ENCODE results near the gene MAML2.

Gene MAML2

DNA sequence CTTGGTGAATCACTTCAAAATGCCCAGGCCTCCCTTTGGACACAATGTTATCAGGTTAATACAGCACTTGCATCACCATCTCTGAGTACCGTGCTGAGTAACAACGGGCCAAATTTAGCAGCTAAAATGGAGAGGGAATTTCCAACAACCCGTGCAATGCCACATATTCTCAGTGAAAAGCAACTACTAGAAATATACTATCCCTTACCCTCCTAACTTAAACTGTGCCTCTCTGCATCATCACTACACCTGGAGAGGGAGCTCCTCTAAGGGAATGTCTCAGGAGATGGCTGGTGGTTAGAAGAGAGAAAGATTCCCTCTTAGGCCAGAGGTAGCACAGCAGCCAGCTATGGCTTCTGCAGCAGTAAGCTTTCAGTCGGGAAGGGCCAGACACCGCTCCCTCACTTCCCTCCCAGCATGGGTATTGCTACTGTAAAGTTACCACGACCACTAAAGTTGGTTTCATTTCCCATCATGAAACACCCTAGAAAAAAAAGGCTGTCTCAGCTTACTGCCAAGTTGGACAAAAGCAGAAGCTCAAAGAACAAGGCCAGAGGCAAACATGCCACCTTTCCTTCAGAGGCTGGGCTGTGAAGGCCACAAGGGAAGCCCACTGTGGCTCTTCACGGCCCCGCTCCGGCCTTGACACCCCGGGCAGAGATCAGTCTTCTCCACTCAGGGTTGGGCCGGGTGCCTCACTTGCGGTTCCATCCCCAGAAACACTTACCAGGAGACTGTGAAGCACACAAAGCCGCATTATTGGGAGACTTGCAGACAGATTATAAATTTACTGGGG is 3.9 kb downstream of the MAML2 start:
- no peak for DNase-seq

- DNase-seq, result no peak
Observed at GRCh38 chr11:96337541-96338431, 5.2 kb downstream of the MAML2 start.

DNA sequence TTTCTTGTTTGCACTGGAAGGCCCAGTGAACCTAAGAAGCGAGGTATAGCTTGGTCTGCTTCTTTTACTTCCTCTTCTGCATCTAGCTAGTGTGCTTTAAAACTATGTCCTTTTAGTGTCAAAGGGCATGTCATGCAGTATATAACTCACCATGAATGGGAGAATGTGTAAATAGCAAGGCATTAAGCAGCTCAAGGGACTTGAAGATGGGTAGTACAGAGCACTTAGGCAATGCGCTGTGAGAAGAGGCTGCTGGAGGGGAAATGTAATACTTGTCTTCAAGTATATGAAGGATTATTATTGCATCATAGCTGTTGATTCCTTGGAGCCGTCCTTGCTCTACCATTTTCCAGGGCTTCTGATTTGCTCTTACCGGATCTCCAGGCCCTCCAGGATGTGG is 7.6 kb downstream of the MAML2 start:
- no peak for DNase-seq

DNA sequence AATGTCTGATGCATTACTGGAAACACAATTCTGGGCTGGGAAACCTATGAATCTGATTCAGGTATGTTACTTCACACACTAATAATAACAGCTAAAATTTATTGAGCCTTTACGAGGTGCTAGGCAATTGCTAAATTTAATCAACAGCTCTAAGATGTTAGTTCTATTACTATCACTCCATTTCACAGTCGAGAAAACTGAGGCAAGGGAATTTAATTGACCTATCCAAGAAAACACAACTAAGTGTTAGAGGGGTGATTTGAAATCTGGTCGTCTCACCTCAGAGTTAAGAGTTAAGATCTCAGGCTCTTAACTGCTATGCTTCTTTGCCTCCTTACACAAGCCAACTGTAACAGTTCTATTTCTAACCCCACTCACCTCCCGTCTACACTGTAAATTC is 8.8 kb downstream of the MAML2 start:
- DNase-seq, result no peak

DNA sequence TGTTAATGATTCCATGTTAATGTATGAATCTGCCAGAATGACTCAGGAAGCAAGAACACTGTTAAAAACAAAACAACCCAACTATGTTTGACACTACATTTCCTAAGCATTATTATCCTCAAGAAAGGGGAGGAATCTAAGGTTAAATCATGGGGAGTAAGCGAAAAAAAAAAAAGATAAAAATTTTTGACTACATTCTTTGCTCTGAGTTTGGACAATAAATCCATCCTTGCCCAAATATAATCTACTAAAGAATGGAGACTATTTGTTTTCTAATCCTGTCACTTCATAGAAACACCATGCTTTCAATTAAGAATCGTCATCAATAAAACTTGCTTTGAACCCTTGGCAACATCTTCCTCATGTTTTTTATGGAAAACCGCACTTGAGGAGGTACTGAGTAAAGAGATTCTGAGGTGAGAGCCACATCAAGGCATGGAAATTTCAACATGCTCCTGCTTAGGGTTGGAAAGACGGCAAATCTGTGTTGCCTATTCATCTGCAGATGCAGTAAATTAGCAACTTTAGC is 9.7 kb downstream of the MAML2 start:
- DNase-seq, result no peak

- DNase-seq, result no peak
Observed at GRCh38 chr11:96332126-96332771, 10.7 kb downstream of the MAML2 start.

DNA sequence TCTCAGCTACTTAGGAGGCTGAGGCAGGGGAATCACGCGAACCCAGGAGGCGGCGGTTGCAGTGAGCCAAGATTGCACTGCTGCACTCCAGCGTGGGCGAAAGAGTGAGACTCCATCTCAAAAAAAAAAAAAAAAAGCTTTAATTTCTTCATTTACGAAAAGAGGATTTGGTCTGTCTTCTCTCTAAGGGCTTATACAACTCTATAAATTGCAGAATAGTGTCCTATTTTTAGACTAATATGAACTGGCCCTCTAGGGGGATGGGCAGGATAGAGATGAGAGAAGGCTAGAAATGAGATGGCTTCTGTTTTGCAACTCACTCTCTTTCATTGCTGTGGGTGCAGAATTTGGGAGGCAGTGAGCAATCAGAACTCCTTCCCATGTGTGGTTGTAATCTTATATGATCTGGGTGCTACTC is 11.3 kb downstream of the MAML2 start:
- DNase-seq, result no peak

- DNase-seq, result no peak
Observed at GRCh38 chr11:96330511-96330859, 12.5 kb downstream of the MAML2 start.

- DNase-seq, result no peak
Observed at GRCh38 chr11:96329855-96330510, 13.0 kb downstream of the MAML2 start.

GRCh38 chr11:96329419-96329818 is 13.6 kb downstream of the MAML2 start:
- DNase-seq, result no peak

DNA sequence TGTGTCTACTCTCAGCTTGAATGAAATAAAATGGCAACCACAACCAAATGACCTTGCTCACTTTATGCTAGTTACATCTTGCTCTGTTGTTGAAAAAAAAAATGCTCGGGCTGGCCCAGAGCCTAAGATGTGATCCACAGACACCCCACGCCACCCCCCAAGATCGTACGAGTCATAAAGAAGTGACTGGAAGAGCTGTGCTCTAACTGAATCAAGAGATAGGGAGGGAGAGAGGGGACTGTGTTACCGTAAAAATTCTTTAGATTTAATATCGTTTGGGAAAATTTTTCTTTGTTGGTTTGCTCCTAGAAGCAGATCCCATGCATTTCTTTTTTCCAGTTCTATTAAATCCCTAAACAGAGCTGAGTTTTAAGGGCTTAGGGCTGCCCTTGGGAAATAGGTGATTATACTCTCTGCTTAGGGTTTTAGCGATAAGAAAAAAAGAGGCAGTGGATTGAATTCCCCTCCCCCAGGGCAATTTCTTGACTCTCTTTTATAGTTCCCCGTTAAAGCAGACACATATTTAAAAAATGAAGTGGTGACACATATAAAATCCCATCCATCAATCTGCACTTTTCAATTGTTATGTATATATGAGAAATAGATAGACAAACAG is 14.5 kb downstream of the MAML2 start:
- no peak for DNase-seq

DNA sequence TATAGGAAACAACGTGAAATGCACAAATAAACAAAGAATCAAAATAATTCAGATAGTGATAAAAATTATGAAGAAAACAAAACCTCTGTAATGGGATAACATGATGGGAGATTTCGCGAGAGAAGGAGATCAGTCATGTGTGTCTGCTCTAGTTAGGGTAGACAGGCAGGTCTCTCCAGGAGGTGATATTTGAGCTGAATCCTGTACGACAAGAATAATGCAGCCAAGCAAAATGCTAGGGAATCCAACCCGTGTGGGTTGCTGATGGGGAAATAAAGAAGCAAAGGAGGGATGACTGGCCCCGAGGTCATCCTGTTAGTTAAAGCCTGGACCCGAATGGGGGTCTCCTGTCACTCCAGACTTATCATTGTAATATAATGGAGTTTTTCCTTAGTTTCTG is 16.0 kb downstream of the MAML2 start:
- DNase-seq, result no peak

DNA sequence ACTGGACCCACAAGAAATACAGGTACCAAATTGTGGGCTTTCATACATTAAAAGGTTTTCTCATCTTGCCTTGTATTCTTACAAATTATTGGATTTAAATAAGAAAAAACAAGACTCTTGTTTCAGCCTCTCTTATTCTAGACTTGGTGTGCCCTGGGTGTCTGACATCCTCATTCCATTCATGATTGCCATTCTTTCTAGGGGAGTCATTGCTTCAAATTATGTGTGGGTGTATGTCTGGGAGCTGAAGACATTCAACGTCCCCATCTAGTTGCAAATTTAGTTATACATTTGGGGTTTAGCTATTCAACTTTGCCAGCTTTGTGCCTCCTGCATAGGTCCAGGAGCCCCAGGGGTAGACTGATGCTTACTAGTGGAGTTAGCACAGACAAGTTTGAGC is 18.1 kb downstream of the MAML2 start:
- DNase-seq, result no peak

GRCh38 chr11:96323642-96323985 is 19.4 kb downstream of the MAML2 start:
- DNase-seq, result no peak

- no peak for DNase-seq
Observed at GRCh38 chr11:96322775-96323641, 20.0 kb downstream of the MAML2 start.

DNA sequence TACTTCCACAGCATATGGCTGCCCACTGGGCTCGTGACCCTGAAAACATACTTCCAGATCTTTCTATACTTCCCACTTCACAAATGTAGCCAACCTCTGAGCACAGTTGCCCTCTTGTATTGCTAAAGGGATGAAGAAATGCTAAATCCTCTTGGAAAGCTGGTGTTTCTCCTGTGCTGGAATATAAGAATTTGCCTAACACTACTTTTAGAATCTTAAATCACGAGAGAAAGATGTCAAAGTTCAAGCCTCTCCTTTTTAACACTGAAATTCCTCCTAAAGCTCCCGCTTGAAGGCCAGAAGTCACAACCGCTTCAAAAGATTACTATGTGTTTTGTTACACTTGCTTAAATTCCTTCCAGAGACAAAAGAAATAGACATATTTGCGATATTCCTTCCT is 21.9 kb downstream of the MAML2 start:
- no peak for DNase-seq

DNA sequence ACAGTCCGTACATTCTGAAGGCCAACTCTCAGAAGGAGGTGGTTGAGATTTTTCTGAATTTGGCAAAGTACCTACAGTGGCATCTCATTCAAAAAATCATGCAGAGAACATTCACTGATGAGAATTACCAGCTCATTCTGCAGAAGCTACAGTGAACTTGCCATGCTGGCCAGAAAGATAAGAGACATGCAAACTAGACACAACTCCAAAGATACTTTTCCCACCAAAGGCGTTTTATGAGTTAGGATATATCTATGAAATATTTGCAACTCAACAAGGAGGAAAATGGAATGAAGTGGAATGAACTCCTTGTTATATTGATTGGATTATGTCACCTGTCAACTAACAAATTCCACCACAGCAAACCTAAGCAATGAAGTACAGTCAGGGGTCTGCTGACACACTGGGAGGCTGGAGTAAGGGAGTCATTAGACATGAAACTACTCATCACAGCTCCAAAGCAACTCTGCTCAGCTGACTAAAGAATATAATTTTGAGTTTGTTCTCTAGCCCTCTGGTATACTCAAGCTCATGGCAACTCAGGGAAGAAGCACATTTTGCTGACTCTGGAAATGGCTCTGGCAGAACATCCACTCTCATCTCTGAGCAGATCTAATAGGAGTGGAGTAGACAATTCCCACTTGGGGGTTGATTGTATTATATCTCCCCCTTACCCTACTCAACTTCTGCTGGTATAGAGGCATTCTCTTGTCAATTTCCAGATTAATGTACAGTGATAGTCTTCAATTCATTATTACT is 22.9 kb downstream of the MAML2 start:
- no peak for DNase-seq

- DNase-seq, result no peak
Observed at GRCh38 chr11:96318850-96319249, 24.1 kb downstream of the MAML2 start.

DNA sequence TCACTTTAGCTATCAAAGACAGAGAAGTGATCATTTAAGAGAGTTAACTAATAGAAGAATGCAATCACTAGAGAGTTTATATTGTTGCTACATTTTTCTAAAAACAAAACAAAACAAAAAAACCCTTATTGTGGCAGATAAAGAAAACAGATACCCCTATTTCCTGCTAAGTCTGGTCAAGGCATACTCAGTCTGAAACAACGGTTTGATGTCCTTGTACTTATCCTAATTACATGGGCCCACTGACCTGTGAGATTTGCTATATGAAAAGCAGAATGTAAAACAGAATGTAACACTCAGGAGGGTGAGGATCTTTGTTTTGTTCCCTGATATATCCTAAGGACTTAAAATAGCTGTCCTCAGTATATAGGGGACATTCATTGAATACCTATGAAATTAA is 24.6 kb downstream of the MAML2 start:
- no peak for DNase-seq

DNA sequence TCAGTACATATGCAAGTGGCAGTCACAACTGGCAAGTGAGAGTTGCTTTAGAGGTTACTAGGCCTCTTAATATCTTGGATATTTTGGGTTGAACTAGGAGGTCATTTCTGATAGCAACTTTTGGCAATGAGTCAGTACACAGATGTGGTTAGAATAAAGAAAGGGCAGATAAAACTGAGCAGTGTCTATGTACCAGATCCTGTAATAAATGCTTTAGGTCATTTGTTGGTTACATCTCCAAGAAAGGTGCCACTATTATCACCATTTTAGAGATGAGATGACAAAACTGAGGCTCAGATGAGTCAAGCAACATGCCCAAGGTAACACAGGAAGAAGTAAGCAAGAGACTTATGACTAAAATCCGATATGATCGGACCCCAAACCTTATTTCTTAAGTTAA is 25.0 kb downstream of the MAML2 start:
- DNase-seq, result no peak

GRCh38 chr11:96317571-96317970 is 25.4 kb downstream of the MAML2 start:
- DNase-seq, result no peak

Measured in NCI-H1105 treated with DMSO at 0.1 percent for 48 hours (cell line).